Measurements from ENCODE around the gene POC5.

GRCh38 chr5:75685141-75685540 is 32.1 kb downstream of the POC5 start:
- TF ChIP-seq POLR2A (IDR thresholded peaks at IDR 0.05) (no peak), CTCF (IDR thresholded peaks at IDR 0.05) (no peak)

All from body of pancreas (tissue), 4 donors.